Measurements from ENCODE around the gene HOXB5.

GRCh38 chr17:48593840-48594537 lies 410 bp upstream of the HOXB5 start:
- TF ChIP-seq CTCF (conservative IDR thresholded peaks at IDR 0.05; ENCODE audit: low read depth, low read length) (peak; percentile 96), EZH2 (IDR thresholded peaks at IDR 0.05; ENCODE audit: borderline replicate concordance, low read depth, low read length, poor library complexity, severe bottlenecking) (no peak)
